HepG2 (cell line): ENCODE results near the gene CACNG4. TPM values are rescaled to one million over a fixed set of nuclear protein-coding genes. Genes with fewer than 3 reads are reported as not detected.

Experiments
- CBX2 ChIP-seq, 2 experiments: fragments of 200-600 bp in 1 of 2; sonication (generic); formaldehyde crosslinking in 1 of 2; IDR thresholded peaks; 2 replicates each; pipeline versions ENCODE4 v1.7.0 to v1.8.1; 2018 to 2022; ENCODE audit warnings: low read depth in 2 of 2, low read length in 1 of 2, mild to moderate bottlenecking in 1 of 2, missing genetic modification reagents in 1 of 2
- KDM5B ChIP-seq: sonication (generic); formaldehyde crosslinking; IDR thresholded peaks from 2 replicates; pipeline ENCODE4 v1.4.0; 2020; ENCODE audit warnings: missing genetic modification reagents, mild to moderate bottlenecking, borderline replicate concordance
- MTF1 ChIP-seq: sonication (generic); formaldehyde crosslinking; IDR thresholded peaks from 2 replicates; pipeline ENCODE4 v1.5.0; 2020; ENCODE audit warnings: missing genetic modification reagents
- NR2F1 ChIP-seq, 2 experiments: fragments of 450-650 bp in 1 of 2; formaldehyde crosslinking in 1 of 2; IDR thresholded peaks; 2 replicates each; pipeline versions ENCODE4 v1.5.0 to v1.6.1; 2016 to 2020; ENCODE audit warnings: mild to moderate bottlenecking in 1 of 2, missing compliant biosample characterization in 1 of 2, missing genetic modification reagents in 1 of 2, moderate library complexity in 1 of 2
- ZBTB10 ChIP-seq: sonication (generic); formaldehyde crosslinking; IDR thresholded peaks from 2 replicates; pipeline ENCODE4 v1.4.0; 2020; ENCODE audit warnings: missing genetic modification reagents, borderline replicate concordance
- ZBTB49 ChIP-seq: sonication (generic); formaldehyde crosslinking; IDR thresholded peaks from 2 replicates; pipeline ENCODE4 v1.4.0; 2020; ENCODE audit warnings: missing genetic modification reagents, borderline replicate concordance
- polyA plus RNA-seq, 8 experiments: library from polyadenylated mRNA; depleted of rRNA in 3 of 8; stranded (reverse) in 7 of 8; unstranded in 1 of 8; fragments of >200 nt; fragmentation: Illumina TruSeq in 4 of 8; extraction: Trizol in 4 of 8; gene quantifications; 2 replicates each; pipeline versions ENCODE4 v1.2.1 to v1.2.3, GENCODE V29; 2011 to 2016; ENCODE audit warnings: low read depth in 4 of 8, missing spikeins in 1 of 8, mixed read lengths in 1 of 8; ENCODE audit not compliant: insufficient read depth in 1 of 8
- total RNA-seq, 5 experiments: library from RNA; depleted of rRNA; stranded (reverse); fragments of >200 nt; fragmentation: Illumina TruSeq; extraction: Trizol; gene quantifications; 2 replicates each; pipeline ENCODE4 v1.2.3, GENCODE V29; 2016; ENCODE audit warnings: low read depth in 1 of 5
- TF ChIP-seq, protein P1 (sequence below): sonication (generic); formaldehyde crosslinking; conservative IDR thresholded peaks from 2 replicates; pipeline ENCODE4 v1.8.0; 2022; ENCODE audit warnings: mild to moderate bottlenecking, moderate library complexity, missing genetic modification reagents
- TF ChIP-seq, protein P2 (sequence below): sonication (generic); formaldehyde crosslinking; IDR thresholded peaks from 2 replicates; pipeline ENCODE4 v1.4.0; 2020; ENCODE audit warnings: missing genetic modification reagents, borderline replicate concordance

CACNG4 gene
- total and polyA plus RNA-seq, 2 of the 13 experiments (the other 11 are each of a cell fraction or from before 2014, with no cell fraction given) = 0.09 TPM

DNA sequence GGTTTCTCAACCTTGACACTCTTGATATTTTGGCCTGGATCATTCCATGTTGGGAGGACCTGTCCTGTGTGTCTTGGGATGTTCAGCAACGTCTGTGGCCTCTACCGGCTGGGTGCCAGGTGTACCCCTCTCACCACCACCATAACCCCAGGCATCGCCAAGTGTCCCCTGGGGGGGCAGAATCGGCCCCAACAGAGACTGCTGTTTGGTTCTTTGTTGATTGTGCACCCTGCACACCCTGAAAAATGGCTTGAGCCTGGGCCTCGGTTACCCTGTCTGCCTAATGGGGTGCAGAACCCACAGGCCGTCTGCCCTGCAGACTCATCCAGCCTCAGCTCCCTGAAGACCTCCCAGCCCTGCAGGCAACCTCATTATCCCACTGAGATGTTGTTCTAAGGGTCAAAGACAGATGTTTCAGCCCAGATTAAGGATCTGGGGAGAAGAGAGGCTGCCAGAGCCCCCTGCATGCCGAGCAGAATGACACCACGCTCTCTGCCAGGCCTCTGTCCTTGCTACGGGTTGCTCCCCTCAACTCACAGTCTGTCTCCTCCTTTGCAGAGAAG is 89.0 kb downstream of the CACNG4 start (continued):
- TF ChIP-seq ZBTB49 (no peak), ZBTB10 (CRISPR knock-in tag) (no peak), KDM5B (CRISPR knock-in tag) (no peak), NR2F1 (CRISPR knock-in tag; IDR thresholded peaks at IDR 0.05) (no peak), CBX2 (IDR thresholded peaks at IDR 0.05; ENCODE audit: low read depth, low read length) (no peak), CBX2 (CRISPR knock-in tag; IDR thresholded peaks at IDR 0.05; ENCODE audit: low read depth) (no peak), MTF1 (CRISPR knock-in tag) (no peak)
- TF ChIP-seq, protein P1, sequence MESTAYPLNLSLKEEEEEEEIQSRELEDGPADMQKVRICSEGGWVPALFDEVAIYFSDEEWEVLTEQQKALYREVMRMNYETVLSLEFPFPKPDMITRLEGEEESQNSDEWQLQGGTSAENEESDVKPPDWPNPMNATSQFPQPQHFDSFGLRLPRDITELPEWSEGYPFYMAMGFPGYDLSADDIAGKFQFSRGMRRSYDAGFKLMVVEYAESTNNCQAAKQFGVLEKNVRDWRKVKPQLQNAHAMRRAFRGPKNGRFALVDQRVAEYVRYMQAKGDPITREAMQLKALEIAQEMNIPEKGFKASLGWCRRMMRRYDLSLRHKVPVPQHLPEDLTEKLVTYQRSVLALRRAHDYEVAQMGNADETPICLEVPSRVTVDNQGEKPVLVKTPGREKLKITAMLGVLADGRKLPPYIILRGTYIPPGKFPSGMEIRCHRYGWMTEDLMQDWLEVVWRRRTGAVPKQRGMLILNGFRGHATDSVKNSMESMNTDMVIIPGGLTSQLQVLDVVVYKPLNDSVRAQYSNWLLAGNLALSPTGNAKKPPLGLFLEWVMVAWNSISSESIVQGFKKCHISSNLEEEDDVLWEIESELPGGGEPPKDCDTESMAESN (CRISPR knock-in tag) = no peak
- TF ChIP-seq, protein P2, sequence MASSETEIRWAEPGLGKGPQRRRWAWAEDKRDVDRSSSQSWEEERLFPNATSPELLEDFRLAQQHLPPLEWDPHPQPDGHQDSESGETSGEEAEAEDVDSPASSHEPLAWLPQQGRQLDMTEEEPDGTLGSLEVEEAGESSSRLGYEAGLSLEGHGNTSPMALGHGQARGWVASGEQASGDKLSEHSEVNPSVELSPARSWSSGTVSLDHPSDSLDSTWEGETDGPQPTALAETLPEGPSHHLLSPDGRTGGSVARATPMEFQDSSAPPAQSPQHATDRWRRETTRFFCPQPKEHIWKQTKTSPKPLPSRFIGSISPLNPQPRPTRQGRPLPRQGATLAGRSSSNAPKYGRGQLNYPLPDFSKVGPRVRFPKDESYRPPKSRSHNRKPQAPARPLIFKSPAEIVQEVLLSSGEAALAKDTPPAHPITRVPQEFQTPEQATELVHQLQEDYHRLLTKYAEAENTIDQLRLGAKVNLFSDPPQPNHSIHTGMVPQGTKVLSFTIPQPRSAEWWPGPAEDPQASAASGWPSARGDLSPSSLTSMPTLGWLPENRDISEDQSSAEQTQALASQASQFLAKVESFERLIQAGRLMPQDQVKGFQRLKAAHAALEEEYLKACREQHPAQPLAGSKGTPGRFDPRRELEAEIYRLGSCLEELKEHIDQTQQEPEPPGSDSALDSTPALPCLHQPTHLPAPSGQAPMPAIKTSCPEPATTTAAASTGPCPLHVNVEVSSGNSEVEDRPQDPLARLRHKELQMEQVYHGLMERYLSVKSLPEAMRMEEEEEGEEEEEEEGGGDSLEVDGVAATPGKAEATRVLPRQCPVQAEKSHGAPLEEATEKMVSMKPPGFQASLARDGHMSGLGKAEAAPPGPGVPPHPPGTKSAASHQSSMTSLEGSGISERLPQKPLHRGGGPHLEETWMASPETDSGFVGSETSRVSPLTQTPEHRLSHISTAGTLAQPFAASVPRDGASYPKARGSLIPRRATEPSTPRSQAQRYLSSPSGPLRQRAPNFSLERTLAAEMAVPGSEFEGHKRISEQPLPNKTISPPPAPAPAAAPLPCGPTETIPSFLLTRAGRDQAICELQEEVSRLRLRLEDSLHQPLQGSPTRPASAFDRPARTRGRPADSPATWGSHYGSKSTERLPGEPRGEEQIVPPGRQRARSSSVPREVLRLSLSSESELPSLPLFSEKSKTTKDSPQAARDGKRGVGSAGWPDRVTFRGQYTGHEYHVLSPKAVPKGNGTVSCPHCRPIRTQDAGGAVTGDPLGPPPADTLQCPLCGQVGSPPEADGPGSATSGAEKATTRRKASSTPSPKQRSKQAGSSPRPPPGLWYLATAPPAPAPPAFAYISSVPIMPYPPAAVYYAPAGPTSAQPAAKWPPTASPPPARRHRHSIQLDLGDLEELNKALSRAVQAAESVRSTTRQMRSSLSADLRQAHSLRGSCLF (CRISPR knock-in tag) = no peak
